D721Med (cell line): ENCODE data around the gene SH2D7.

Experiments used
- DNase-seq: peaks from one replicate; pipeline ENCODE4 v3.0.0; 2011; ENCODE audit warnings: low spot score; ENCODE audit not compliant: insufficient read length
- FAIRE-seq: peaks from 2 replicates; lab custom pipeline; 2011; peaks lifted over from hg19 to GRCh38; lab: Jason Lieb, UNC
- CTCF ChIP-seq: IDR thresholded peaks from 2 replicates; pipeline ENCODE4 v1.5.1; 2012; ENCODE audit warnings: mild to moderate bottlenecking, control low read depth; ENCODE audit not compliant: insufficient read depth; ENCODE audit errors: missing control alignments

Gene SH2D7

GRCh38 chr15:78067328-78068228, 24.8 kb upstream of the SH2D7 start:
- FAIRE-seq (no peak), DNase-seq (no peak)
- no peak for TF ChIP-seq CTCF

- TF ChIP-seq CTCF, result no peak
- DNase-seq, result no peak
- no peak for FAIRE-seq
Observed at GRCh38 chr15:78069052-78069414, 23.3 kb upstream of the SH2D7 start.

GRCh38 chr15:78069462-78070029, 22.8 kb upstream of the SH2D7 start:
- TF ChIP-seq CTCF, result no peak
- FAIRE-seq (no peak), DNase-seq (no peak)

GRCh38 chr15:78070049-78070700, 22.2 kb upstream of the SH2D7 start:
- no peak for DNase-seq

GRCh38 chr15:78071383-78071782, 21.0 kb upstream of the SH2D7 start:
- no peak for DNase-seq
- TF ChIP-seq CTCF, result no peak

More at GRCh38 chr15:78070049-78070700, 22.2 kb upstream of the SH2D7 start:
- no peak for FAIRE-seq
- no peak for TF ChIP-seq CTCF

GRCh38 chr15:78072080-78072892, 20.1 kb upstream of the SH2D7 start:
- FAIRE-seq (no peak), DNase-seq (no peak)
- TF ChIP-seq CTCF, result no peak

More at GRCh38 chr15:78071383-78071782, 21.0 kb upstream of the SH2D7 start:
- no peak for FAIRE-seq
